Fibroblast of villous mesenchyme (primary cell): Measurements from ENCODE around the gene CDPF1. TPM values are rescaled to one million over a fixed set of nuclear protein-coding genes. Genes with fewer than 3 reads are reported as not detected.

Experiments
- DNase-seq: peaks from one replicate; pipeline ENCODE4 v3.0.0-alpha.2; 2010; ENCODE audit warnings: low read depth
- H3K4me3 ChIP-seq: 2 replicates; pipeline ENCODE4 v1.5.1; 2011; ENCODE audit warnings: low read depth, mild to moderate bottlenecking, low read length
- CTCF ChIP-seq: IDR thresholded peaks from 2 replicates; pipeline ENCODE4 v1.5.1; 2012; ENCODE audit warnings: low read depth, mild to moderate bottlenecking, low read length; ENCODE audit not compliant: insufficient read depth
- total RNA-seq: library from RNA; depleted of rRNA; stranded (reverse); fragments of >200 nt; gene quantifications from 2 replicates; pipeline ENCODE4 v1.2.3, GENCODE V29; 2012

The CDPF1 gene
- total RNA-seq, 1 donor, result 16.8 TPM

DNA sequence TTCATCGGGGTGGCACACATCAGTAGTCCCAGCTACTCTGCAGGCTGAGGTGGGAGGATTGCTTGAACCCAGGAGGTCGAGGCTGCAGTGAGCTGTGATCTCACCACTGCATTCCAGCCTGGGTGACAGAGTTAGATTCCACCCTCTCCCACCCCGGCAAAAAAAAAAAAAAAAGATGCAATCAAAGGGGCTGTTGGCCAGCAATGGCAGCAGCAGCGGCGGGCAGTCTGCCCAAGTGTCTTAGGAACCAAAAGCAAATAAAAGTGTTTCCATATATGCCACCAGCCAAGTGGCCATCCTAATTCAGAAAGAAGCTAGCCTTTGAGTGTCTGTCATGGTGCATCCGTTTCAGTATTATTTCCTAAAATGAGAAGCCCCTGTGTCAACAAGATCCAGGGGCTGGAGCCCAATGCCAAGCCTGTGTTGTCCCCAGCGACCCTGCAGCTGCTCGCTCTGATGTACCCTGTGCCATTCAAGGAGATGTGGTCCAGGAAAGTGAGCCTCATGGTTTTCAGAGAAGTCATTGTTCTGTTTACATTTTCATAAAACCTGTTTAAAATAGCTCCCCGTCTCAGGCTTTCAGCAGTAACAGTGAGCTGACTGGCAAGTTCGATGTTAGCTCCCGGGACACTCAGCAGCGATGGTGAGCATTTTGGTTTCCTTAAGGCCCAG lies 12.5 kb downstream of the CDPF1 start:
- no peak for TF ChIP-seq CTCF
- no peak overlapping the region for H3K4me3 ChIP-seq
- DNase-seq, result no peak

GRCh38 chr22:46234969-46235368 lies 15.1 kb downstream of the CDPF1 start:
- no peak overlapping the region for H3K4me3 ChIP-seq
- no peak for DNase-seq
- TF ChIP-seq CTCF, result no peak

GRCh38 chr22:46233231-46233630 lies 16.9 kb downstream of the CDPF1 start:
- TF ChIP-seq CTCF, result no peak
- no peak overlapping the region for H3K4me3 ChIP-seq
- DNase-seq, result no peak

DNA sequence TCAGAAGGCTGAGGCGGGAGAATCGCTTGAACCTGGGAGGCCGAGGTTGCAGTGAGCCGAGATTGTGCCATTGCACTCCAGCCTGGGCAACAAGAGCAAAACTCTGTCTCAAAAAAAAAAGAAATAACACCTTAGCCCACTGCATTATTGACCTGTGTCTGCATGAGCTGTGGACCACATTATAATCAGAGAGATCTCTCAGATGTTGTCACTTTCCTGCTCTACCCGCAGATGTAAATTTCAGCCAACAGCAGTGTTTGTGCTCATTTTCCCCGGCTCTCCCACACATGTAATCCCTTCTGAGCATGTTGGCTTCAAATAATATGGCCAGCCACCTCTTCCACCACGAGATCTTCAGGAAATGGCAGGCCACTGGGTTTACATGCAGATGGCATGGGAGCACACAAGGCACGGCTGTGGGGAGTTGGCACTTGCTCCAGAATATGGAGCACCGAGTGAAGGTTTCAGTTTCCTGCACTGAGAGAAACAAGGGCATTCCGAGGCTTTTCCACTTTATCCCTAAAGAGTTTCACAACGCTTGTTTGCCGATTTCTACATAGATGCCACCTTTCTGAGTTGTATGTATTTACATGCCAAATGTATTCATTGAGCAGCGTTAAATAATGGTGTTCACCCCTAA lies 19.7 kb downstream of the CDPF1 start:
- no peak for DNase-seq
- H3K4me3 ChIP-seq, result no peak overlapping the region
- no peak for TF ChIP-seq CTCF

DNA sequence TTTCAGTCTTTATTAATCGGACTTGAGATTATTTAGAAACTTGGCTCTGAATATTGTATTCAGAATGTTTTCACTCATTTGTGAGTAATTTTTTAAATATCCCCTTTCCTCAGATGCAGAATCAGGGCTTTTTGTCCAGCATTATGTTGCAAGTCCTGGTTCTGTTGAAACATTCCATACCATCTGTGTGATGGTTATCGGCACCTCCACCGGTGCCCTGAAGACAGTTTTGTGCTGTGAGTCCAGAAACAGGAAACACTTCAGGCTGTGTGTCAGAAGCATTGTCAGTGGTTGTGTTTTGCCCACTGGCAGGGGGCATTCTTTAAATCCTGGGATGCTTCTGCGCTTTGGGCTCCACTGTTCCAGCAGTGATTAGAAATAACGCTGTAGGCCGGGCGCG lies 20.4 kb downstream of the CDPF1 start:
- DNase-seq, result peak; percentile 27
- TF ChIP-seq CTCF, result no peak
- H3K4me3 ChIP-seq, result no peak overlapping the region

- H3K4me3 ChIP-seq, result no peak overlapping the region
- TF ChIP-seq CTCF, result no peak
- no peak for DNase-seq
Observed at GRCh38 chr22:46226577-46226976, 23.5 kb downstream of the CDPF1 start.

DNA sequence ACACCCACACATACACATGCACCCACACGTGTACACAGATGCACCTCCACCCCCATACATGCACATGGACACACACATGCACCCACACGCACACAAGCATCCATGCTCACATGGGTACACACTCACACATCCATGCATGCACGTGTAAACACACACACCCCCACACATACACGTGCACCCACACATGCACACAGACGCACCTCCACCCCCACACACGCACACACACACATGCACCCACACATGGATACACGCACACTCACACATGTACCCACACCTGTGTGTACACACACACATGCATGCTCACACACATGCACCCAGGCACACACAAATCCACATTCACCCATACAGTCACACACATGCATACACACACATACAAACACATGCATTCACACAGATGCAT lies 24.5 kb downstream of the CDPF1 start:
- no peak for DNase-seq
- no peak for TF ChIP-seq CTCF
- H3K4me3 ChIP-seq, result no peak overlapping the region
